H1 (cell line): Measurements from ENCODE around the gene NRP2. TPM values are rescaled to one million over a fixed set of nuclear protein-coding genes. Genes with fewer than 3 reads are reported as not detected.

Experiments
- CEBPB ChIP-seq: IDR thresholded peaks from 2 replicates; pipeline ENCODE4 v1.6.1; 2012; ENCODE audit warnings: low read depth, low read length
- CHD2 ChIP-seq: IDR thresholded peaks from 2 replicates; pipeline ENCODE4 v1.6.1; 2012; ENCODE audit warnings: low read length, improper control_type of control experiment
- CHD7 ChIP-seq: fragments of 300-600 bp; sonication (generic); IDR thresholded peaks from 2 replicates; pipeline ENCODE4 v1.7.1; 2012; ENCODE audit warnings: low read length, moderate library complexity, mild to moderate bottlenecking, inconsistent platforms; ENCODE audit not compliant: insufficient replicate concordance
- CTBP2 ChIP-seq: IDR thresholded peaks from 2 replicates; pipeline ENCODE4 v1.7.0; 2011; ENCODE audit warnings: borderline replicate concordance, mild to moderate bottlenecking, moderate library complexity, mixed read lengths, low read length; ENCODE audit not compliant: insufficient read depth, insufficient read length
- PHF8 ChIP-seq: fragments of 200-600 bp; sonication (generic); conservative IDR thresholded peaks from 2 replicates; pipeline ENCODE4 v1.7.1; 2012; ENCODE audit warnings: low read depth, mild to moderate bottlenecking, inconsistent platforms, low read length, moderate library complexity
- POLR2A ChIP-seq, 2 experiments: IDR thresholded peaks; 1 replicate in 1 of 2; 2 replicates in 1 of 2; pipeline ENCODE4 v1.6.1; 2011; ENCODE audit warnings: low read depth in 2 of 2, low read length in 2 of 2, mild to moderate bottlenecking in 2 of 2; ENCODE audit errors: control extremely low read depth in 1 of 2
- RAD21 ChIP-seq, 2 experiments: IDR thresholded peaks in 1 of 2; conservative IDR thresholded peaks in 1 of 2; 2 replicates each; pipeline ENCODE4 v1.6.1; 2011; ENCODE audit warnings: low read depth in 2 of 2, low read length in 2 of 2, improper control_type of control experiment in 1 of 2, inconsistent platforms in 1 of 2, mild to moderate bottlenecking in 1 of 2, moderate library complexity in 1 of 2
- RNF2 ChIP-seq: fragments of 200-900, 300-1000 bp; sonication (generic); IDR thresholded peaks from 2 replicates; pipeline ENCODE4 v1.7.1; 2016; ENCODE audit warnings: borderline replicate concordance, low read depth, mild to moderate bottlenecking, antibody characterized with exemption, low read length; ENCODE audit not compliant: poor library complexity, severe bottlenecking; ENCODE audit errors: missing control alignments
- SUZ12 ChIP-seq: fragments of 200-600 bp; sonication (generic); IDR thresholded peaks from 2 replicates; pipeline ENCODE4 v1.6.1; 2012; ENCODE audit warnings: mild to moderate bottlenecking, inconsistent platforms, low read length, moderate library complexity, mixed read lengths
- polyA plus RNA-seq, 7 experiments: library from polyadenylated mRNA; depleted of rRNA in 3 of 7; stranded (reverse) in 5 of 7; unstranded in 2 of 7; fragments of >200 nt in 5 of 7; fragments of 200-250 nt in 2 of 7; gene quantifications; 1 replicate in 5 of 7; 2 replicates in 1 of 7; 4 replicates in 1 of 7; pipeline versions ENCODE4 v1.2.1 to v1.2.3, GENCODE V29; 2011 to 2013; ENCODE audit warnings: missing spikeins in 2 of 7, mixed read lengths in 2 of 7
- total RNA-seq: library from RNA; stranded (reverse); fragmentation: NEBNext Ultra II Directional; extraction: Animal tissue kit (Norgen Biotek cat#: 25700); gene quantifications from 2 replicates; pipeline ENCODE4 v1.2.1, GENCODE V29; 2021

NRP2 gene
- total and polyA plus RNA-seq, 2 of the 8 experiments (the other 6 are each of a cell fraction or from before 2014, with no cell fraction given) = 32.0 to 37.8 TPM

GRCh38 chr2:205686056-205686782 lies 3.9 kb downstream of the NRP2 start (continued):
- TF ChIP-seq CHD7 (no peak), SUZ12 (no peak; the same call in 1 of the 2 replicates), RNF2 (no peak), CHD2 (no peak), PHF8 (no peak; the same call in 1 of the 2 replicates), CEBPB (no peak), CTBP2 (no peak), POLR2A (IDR thresholded peaks at IDR 0.05; ENCODE audit: control extremely low read depth in 1 of 2, low read depth in 2 of 2, low read length in 2 of 2) (no peak), RAD21 (IDR thresholded peaks at IDR 0.05 in 1 of 2, conservative IDR thresholded peaks at IDR 0.05 in 1 of 2; ENCODE audit: low read depth in 2 of 2, low read length in 2 of 2) (no peak)
